Activated CD8-positive, alpha-beta T cell treated with anti-CD3 and anti-CD28 coated beads, Interleukin-2, amount 10 ng/mL, durations not matched to agents 7 days and 5 days (primary cell): Measurements from ENCODE around the gene COL3A1. TPM values are rescaled to one million over a fixed set of nuclear protein-coding genes. Genes with fewer than 3 reads are reported as not detected.

Source experiments
- ATAC-seq: fragments of 150-1000 bp; cut with Tn5 transposase; one replicate; pipeline ENCODE4 v1.10.0; 2021; ENCODE audit warnings: moderate library complexity
- CTCF ChIA-PET: fragments of 350-600 bp; sonication (Branson Sonifier 250); formaldehyde crosslinking; loops from one replicate; lab custom pipeline; 2021; ENCODE audit warnings: antibody characterized with exemption; lab: Charles Lee
- POLR2A ChIA-PET: fragments of 350-600 bp; sonication (Branson Sonifier 250); formaldehyde crosslinking; loops from one replicate; lab custom pipeline; 2021; ENCODE audit warnings: antibody characterized with exemption; lab: Charles Lee
- DNase-seq: peaks from one replicate; pipeline ENCODE4 v3.0.0-alpha.2; 2020
- H3K27ac Mint-ChIP-seq: one replicate; pipeline ENCODE4 v1.8.0; 2021; ENCODE audit warnings: mild to moderate bottlenecking, mixed read lengths
- H3K27me3 Mint-ChIP-seq: one replicate; pipeline ENCODE4 v1.8.0; 2021; ENCODE audit warnings: low read depth, mixed read lengths
- H3K36me3 Mint-ChIP-seq: one replicate; pipeline ENCODE4 v1.8.0; 2021; ENCODE audit warnings: low read depth, mixed read lengths
- H3K4me1 Mint-ChIP-seq: one replicate; pipeline ENCODE4 v1.8.0; 2021; ENCODE audit warnings: low read depth, mixed read lengths
- H3K4me3 Mint-ChIP-seq: one replicate; pipeline ENCODE4 v1.8.0; 2021; ENCODE audit warnings: mild to moderate bottlenecking, mixed read lengths
- H3K9me3 Mint-ChIP-seq: one replicate; pipeline ENCODE4 v1.8.0; 2022; ENCODE audit warnings: mixed read lengths; ENCODE audit not compliant: insufficient read depth
- total RNA-seq, 2 experiments: library from RNA; stranded (reverse); gene quantifications; one replicate each; pipeline ENCODE4 v1.2.3, GENCODE V29; 2021

COL3A1 gene
- total RNA-seq, 2 experiments from 2014 or later: not detected

DNA sequence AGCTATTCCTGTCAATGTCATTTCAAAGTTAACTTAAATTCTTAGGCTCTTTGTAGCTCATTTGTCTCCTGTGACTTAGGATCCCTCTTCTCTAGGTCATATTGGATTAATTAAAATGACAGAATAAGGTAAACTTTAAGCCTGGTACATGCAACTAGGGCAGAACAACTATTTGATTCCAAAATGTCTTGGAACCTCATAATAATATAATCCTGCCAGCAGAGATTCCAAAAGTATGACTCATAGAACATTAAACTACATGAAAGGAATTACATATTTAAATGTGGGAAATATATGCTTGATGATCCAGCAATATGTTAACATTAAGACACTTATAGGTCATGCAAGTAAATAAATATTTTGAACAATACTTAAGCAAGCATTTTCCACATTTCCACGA lies 63.3 kb downstream of the COL3A1 start:
- Mint-ChIP-seq H3K4me3 (no peak overlapping the region), H3K4me1 (peaks cover 4% of the 10 kb centered on the region), H3K27ac (no peak overlapping the region), H3K36me3 (no peaks in the 10 kb centered on the region), H3K9me3 (no peaks in the 10 kb centered on the region), H3K27me3 (no peaks in the 10 kb centered on the region)
- CTCF ChIA-PET: no interaction called here
- DNase-seq (no peak), ATAC-seq (no peak)
- POLR2A ChIA-PET: no interaction called here

DNA sequence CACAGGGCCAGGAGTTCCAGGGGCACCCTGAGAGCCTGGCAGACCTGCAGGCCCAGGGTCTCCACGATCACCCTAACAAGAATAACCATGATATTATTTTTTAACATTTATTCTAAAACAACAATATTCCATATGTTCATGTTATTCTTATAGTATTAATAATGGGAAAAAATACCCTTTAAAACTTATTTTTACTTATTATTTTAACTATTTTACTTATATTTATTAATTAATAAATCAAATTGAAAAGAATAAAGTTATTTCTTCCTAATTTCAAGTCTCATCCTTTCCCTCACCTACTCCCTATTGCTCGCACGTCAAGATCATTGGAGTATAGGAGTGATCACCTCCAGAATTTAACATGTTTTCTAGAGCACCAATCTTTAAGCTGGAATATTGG lies 71.7 kb downstream of the COL3A1 start:
- H3K9me3 Mint-ChIP-seq: no peaks in the 10 kb centered on the region
- ATAC-seq: no peak
- DNase-seq: no peak
- CTCF ChIA-PET: no interaction called here
- H3K36me3 Mint-ChIP-seq: no peaks in the 10 kb centered on the region
- POLR2A ChIA-PET: no interaction called here
- no peak overlapping the region for H3K27ac Mint-ChIP-seq
- no peaks in the 10 kb centered on the region for H3K27me3 Mint-ChIP-seq
- no peak overlapping the region for H3K4me3 Mint-ChIP-seq
- no peaks in the 10 kb centered on the region for H3K4me1 Mint-ChIP-seq

DNA sequence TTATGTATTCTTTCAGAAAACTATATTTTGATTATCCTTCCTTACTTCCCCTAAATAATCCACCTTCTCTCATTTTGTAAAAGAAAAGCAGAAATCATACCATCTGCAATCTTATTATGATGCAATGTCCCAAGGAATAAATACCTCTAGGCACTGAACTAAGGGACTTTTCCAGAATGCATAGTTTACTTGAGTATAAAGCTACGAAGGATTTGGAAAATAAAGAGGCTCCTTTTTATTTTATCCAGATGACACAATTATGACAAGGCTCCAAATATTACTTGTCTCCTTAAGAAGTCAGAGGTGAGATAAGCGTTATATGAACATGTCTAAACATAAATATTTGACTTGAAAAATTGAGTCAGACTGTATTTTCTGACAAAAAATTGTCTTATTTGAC lies 72.1 kb downstream of the COL3A1 start:
- H3K9me3 Mint-ChIP-seq: no peaks in the 10 kb centered on the region
- H3K27me3 Mint-ChIP-seq: no peaks in the 10 kb centered on the region
- no peaks in the 10 kb centered on the region for H3K4me1 Mint-ChIP-seq
- ChIA-PET CTCF (no interaction called here), POLR2A (no interaction called here)
- no peak for ATAC-seq
- H3K27ac Mint-ChIP-seq: no peak overlapping the region
- no peaks in the 10 kb centered on the region for H3K36me3 Mint-ChIP-seq
- no peak overlapping the region for H3K4me3 Mint-ChIP-seq
- no peak for DNase-seq

DNA sequence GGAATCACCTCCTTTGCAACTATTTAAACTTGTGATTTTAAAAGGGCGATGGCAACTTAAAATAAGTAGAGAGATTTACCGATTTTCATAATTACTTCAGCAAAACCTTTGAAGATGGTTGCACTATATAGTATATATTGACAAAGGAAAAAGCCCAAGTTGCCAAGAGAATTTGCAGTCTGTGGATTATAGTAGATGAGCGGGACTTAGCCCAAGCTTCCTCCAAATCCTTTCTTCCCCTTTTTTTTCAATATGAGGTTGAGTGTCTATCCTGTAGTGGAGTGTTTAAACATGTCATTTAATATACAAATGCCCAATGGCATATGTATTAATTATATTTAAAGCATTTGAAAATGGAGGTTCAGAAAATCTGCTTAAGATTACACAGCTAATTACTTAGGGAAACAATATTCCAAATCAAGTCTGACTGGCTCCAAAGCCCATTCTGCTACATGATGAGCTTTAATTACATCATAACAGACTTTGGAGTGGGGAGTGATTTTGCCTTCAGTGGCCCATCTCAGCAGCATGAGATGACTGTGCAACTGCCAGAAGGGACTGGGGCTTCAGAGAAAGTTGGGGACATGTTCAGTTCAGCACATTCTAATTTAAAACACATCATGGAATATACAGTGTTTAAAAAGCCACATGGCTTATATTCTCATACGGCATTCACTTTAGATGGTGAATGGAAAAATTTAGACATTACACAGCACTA lies 73.2 kb downstream of the COL3A1 start:
- POLR2A ChIA-PET: no interaction called here

DNA sequence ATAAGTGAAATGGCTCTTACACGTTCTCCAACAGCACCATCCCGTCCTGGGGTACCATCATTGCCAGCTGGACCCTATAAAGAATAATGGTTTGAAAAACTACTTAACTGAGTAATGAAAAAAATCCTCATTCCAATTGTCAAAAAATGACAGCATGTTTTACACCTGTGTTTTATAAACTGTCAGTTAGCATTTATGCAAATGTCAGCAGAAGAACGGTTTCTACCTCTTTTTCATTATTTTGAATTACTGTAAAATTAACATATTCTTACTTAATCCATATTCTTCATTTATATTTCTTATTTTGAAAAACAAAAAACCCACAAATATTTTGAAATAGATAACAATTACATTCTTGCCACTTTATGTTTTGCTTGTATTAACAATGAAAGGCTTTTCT lies 74.0 kb downstream of the COL3A1 start:
- Mint-ChIP-seq H3K27ac (no peak overlapping the region), H3K27me3 (no peaks in the 10 kb centered on the region), H3K4me3 (no peak overlapping the region), H3K4me1 (no peaks in the 10 kb centered on the region), H3K9me3 (no peaks in the 10 kb centered on the region), H3K36me3 (no peaks in the 10 kb centered on the region)
- CTCF ChIA-PET: no interaction called here
- POLR2A ChIA-PET: no interaction called here
- DNase-seq (no peak), ATAC-seq (no peak)

More for the DNA sequence above, 73.2 kb downstream of the COL3A1 start:
- Mint-ChIP-seq H3K9me3 (no peaks in the 10 kb centered on the region), H3K27me3 (no peaks in the 10 kb centered on the region), H3K27ac (no peak overlapping the region), H3K4me3 (no peak overlapping the region), H3K4me1 (no peaks in the 10 kb centered on the region), H3K36me3 (no peaks in the 10 kb centered on the region)
- CTCF ChIA-PET: no interaction called here
- ATAC-seq (no peak), DNase-seq (no peak)

DNA sequence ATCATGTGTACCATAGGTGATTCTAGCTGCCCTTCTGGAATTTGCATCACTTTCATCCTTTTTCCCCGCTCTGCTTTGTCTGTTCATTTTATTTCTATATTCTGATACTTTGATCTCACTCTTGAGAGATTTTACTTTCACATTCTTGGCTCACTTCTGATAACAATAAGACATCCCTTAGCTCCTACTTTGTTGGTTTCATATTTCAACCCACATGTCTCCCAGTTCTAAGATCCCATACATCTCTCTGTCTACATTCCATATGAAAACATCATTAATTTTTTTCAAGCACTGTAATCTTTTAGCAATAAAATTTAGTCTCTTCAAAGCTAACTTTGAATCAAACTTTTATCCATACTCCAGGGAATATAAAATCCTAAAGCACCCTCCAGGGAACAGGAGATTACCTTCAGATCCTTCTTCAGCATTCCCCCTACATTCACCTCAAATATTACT lies 75.6 kb downstream of the COL3A1 start:
- no peaks in the 10 kb centered on the region for H3K27me3 Mint-ChIP-seq
- no peak overlapping the region for H3K4me3 Mint-ChIP-seq
- no peaks in the 10 kb centered on the region for H3K4me1 Mint-ChIP-seq
- ATAC-seq (no peak), DNase-seq (no peak)
- H3K27ac Mint-ChIP-seq: no peak overlapping the region
- no peaks in the 10 kb centered on the region for H3K9me3 Mint-ChIP-seq
- H3K36me3 Mint-ChIP-seq: no peaks in the 10 kb centered on the region
- ChIA-PET CTCF (no interaction called here), POLR2A (no interaction called here)

DNA sequence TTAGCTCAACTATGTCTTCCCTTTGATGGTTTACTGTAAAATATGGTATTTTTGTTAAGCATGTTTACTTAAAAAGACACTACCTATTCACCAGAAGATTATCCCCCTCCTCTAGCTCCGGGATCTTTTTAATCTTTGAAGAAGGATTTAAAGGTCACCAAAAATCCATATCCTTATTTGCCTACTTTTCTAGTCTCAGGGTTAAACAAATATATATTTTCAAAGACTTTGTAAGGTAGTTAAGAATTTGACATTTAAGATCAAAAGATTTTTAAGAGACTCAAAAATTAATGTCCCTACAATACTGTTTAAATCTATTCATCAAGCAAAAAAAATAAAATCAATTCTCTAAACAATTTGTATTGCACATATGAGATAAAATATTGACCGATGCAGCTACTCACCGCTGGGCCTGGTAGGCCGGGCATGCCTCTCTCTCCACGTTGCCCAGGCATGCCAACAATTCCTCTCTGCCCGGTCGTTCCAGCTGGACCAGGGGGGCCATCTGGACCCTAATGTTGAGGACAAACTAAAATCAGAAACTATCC lies 76.1 kb downstream of the COL3A1 start:
- no peak overlapping the region for H3K4me3 Mint-ChIP-seq
- no peak for ATAC-seq
- ChIA-PET CTCF (no interaction called here), POLR2A (no interaction called here)
- H3K9me3 Mint-ChIP-seq: no peaks in the 10 kb centered on the region
- no peaks in the 10 kb centered on the region for H3K36me3 Mint-ChIP-seq
- H3K27ac Mint-ChIP-seq: no peak overlapping the region
- no peaks in the 10 kb centered on the region for H3K4me1 Mint-ChIP-seq
- DNase-seq: no peak
- no peaks in the 10 kb centered on the region for H3K27me3 Mint-ChIP-seq

DNA sequence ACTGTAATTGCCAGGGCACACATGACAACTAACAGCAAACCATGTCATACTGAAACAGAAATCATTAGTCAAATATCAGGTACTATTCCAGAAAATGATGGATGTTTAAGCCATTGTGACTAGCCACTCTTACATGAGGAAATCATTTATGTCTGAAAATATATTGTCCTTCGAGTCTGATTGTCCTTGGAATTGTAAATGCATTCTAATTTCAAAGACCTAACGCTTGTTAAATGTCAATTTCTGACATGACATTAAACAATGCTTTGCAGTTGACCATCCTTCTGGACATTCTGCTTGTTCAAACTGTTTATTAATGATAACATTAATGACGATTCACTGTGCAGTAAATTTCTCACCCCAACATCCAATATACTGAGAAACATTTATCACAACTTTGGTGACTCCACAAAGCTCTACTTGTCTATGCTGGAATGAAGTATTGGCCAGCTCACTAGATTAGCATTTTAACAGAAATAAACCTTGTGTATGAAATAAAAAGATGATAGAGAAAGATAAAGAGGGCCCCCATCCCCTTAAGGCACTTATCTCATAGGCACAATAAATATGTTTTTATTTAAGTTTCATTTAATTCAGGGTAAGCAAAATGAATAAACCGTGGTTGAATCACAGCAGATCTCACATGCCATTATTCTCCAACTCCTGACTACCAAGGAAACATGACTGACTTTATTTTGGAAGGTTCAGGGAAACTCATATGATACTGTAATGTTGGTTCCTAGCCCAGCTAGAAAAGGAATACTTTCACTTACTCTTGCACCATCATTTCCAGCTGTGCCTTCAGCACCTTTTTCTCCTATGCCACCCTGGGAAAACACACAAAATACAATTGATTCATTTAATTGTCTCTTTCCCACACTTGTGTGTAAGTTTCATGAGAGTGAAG lies 82.3 kb downstream of the COL3A1 start:
- no peak overlapping the region for H3K27ac Mint-ChIP-seq
- H3K4me3 Mint-ChIP-seq: no peak overlapping the region
- no peaks in the 10 kb centered on the region for H3K9me3 Mint-ChIP-seq
- H3K36me3 Mint-ChIP-seq: no peaks in the 10 kb centered on the region
- no peaks in the 10 kb centered on the region for H3K4me1 Mint-ChIP-seq
- ChIA-PET CTCF (no interaction called here), POLR2A (no interaction called here)
- DNase-seq (no peak), ATAC-seq (no peak)
- no peaks in the 10 kb centered on the region for H3K27me3 Mint-ChIP-seq

DNA sequence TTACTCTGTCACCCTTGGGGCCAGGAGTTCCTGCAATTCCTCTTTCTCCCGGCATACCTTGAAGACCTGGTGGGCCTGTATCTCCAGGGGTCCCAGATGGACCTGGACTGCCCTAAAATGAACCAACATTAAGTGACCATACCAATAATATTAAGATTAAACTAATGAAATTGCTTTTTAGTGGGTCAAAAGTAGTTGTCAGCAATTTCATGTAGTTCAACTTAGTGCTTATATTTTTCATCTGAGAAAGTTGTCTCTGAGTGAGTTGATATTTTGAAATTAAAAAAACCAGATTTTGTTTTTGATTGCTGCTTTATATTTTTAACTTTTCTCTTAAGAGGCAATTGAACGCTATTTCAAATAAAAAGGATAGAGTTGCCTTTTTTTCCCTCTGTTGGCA lies 83.1 kb downstream of the COL3A1 start:
- no peak overlapping the region for H3K27ac Mint-ChIP-seq
- ATAC-seq: no peak
- H3K9me3 Mint-ChIP-seq: no peaks in the 10 kb centered on the region
- H3K36me3 Mint-ChIP-seq: no peaks in the 10 kb centered on the region
- CTCF ChIA-PET: no interaction called here
- no peak overlapping the region for H3K4me3 Mint-ChIP-seq
- DNase-seq: no peak
- no peaks in the 10 kb centered on the region for H3K27me3 Mint-ChIP-seq
- no peaks in the 10 kb centered on the region for H3K4me1 Mint-ChIP-seq
- POLR2A ChIA-PET: no interaction called here

DNA sequence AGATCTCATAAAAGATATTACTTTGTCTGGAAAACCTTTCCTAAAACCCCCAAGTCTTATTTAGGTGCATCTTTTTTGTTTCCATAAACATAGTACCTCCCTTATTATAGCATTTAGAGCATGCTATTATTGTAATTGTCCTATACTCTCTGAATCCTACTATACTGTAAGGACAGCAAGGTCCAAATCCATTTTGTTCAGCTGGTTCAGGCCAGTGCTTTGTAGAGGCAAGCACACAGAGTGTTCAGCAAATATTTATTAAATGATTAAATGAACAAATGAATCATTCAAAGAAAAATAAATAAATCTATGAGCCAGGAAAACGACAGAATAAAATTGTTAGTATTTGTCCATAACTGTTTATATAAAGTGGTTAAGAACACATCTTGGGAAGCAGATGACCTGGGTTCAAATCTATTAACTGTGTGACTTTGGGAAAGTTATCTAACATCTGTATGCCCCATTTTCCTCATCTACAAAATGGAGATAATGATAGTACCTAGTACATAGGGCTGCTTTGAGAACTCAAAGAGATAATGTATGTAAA lies 86.0 kb downstream of the COL3A1 start:
- H3K4me1 Mint-ChIP-seq: no peaks in the 10 kb centered on the region
- H3K9me3 Mint-ChIP-seq: no peaks in the 10 kb centered on the region
- no peak overlapping the region for H3K27ac Mint-ChIP-seq
- H3K27me3 Mint-ChIP-seq: no peaks in the 10 kb centered on the region
- DNase-seq (no peak), ATAC-seq (no peak)
- ChIA-PET POLR2A (no interaction called here), CTCF (no interaction called here)
- no peak overlapping the region for H3K4me3 Mint-ChIP-seq
- no peaks in the 10 kb centered on the region for H3K36me3 Mint-ChIP-seq
